Liver (tissue), 3 donors: Measurements from ENCODE around the gene FBN2.

ENCODE experiments used
- FOXA1 ChIP-seq: IDR thresholded peaks from 2 replicates; pipeline ENCODE4 v1.6.1; 2016; ENCODE audit warnings: antibody characterized with exemption
- GABPA ChIP-seq, 2 donors: IDR thresholded peaks in 1 of 2; conservative IDR thresholded peaks in 1 of 2; 2 replicates each; pipeline ENCODE4 v1.6.1; 2016; ENCODE audit warnings: antibody characterized with exemption in 2 of 2, mild to moderate bottlenecking in 1 of 2, moderate library complexity in 1 of 2
- TAF1 ChIP-seq: conservative IDR thresholded peaks from 2 replicates; pipeline ENCODE4 v1.6.1; 2016; ENCODE audit warnings: antibody characterized with exemption, mild to moderate bottlenecking
- TF ChIP-seq, protein P1 (sequence below): IDR thresholded peaks from 2 replicates; pipeline ENCODE4 v1.6.1; 2016; ENCODE audit warnings: antibody characterized with exemption, mild to moderate bottlenecking
- TF ChIP-seq, protein P2 (sequence below): fragments of 150-350 bp; IDR thresholded peaks from 2 replicates; pipeline ENCODE4 v1.5.1; 2017; ENCODE audit warnings: improper control_type of control experiment, low read depth, low read length; ENCODE audit not compliant: missing input control
- donor health status: healthy.
- donor health status: healthy.

DNA sequence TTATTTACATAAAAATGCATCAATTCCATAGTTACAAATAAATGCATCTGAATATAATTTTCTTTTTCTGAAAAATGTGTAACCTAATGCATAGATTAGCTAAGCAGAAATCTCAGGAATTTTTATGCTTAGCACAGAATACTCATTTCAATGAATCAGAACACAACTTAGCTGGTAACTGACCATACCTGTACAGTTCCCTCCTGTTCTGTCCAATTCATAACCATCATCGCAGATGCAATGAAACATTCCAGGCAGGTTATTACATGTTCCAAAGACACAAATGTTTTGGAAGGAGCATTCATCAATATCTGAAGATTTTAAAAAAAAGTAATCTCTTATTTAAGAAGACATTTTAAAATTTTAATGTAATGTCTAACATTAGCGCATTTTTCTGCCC is 219.4 kb downstream of the FBN2 start:
- TF ChIP-seq, protein P1, sequence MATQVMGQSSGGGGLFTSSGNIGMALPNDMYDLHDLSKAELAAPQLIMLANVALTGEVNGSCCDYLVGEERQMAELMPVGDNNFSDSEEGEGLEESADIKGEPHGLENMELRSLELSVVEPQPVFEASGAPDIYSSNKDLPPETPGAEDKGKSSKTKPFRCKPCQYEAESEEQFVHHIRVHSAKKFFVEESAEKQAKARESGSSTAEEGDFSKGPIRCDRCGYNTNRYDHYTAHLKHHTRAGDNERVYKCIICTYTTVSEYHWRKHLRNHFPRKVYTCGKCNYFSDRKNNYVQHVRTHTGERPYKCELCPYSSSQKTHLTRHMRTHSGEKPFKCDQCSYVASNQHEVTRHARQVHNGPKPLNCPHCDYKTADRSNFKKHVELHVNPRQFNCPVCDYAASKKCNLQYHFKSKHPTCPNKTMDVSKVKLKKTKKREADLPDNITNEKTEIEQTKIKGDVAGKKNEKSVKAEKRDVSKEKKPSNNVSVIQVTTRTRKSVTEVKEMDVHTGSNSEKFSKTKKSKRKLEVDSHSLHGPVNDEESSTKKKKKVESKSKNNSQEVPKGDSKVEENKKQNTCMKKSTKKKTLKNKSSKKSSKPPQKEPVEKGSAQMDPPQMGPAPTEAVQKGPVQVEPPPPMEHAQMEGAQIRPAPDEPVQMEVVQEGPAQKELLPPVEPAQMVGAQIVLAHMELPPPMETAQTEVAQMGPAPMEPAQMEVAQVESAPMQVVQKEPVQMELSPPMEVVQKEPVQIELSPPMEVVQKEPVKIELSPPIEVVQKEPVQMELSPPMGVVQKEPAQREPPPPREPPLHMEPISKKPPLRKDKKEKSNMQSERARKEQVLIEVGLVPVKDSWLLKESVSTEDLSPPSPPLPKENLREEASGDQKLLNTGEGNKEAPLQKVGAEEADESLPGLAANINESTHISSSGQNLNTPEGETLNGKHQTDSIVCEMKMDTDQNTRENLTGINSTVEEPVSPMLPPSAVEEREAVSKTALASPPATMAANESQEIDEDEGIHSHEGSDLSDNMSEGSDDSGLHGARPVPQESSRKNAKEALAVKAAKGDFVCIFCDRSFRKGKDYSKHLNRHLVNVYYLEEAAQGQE: no peak
- TF ChIP-seq, protein P2, sequence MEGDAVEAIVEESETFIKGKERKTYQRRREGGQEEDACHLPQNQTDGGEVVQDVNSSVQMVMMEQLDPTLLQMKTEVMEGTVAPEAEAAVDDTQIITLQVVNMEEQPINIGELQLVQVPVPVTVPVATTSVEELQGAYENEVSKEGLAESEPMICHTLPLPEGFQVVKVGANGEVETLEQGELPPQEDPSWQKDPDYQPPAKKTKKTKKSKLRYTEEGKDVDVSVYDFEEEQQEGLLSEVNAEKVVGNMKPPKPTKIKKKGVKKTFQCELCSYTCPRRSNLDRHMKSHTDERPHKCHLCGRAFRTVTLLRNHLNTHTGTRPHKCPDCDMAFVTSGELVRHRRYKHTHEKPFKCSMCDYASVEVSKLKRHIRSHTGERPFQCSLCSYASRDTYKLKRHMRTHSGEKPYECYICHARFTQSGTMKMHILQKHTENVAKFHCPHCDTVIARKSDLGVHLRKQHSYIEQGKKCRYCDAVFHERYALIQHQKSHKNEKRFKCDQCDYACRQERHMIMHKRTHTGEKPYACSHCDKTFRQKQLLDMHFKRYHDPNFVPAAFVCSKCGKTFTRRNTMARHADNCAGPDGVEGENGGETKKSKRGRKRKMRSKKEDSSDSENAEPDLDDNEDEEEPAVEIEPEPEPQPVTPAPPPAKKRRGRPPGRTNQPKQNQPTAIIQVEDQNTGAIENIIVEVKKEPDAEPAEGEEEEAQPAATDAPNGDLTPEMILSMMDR: no peak
- no peak for TF ChIP-seq TAF1
- no peak for TF ChIP-seq GABPA (IDR thresholded peaks at IDR 0.05 in 1 of 2, conservative IDR thresholded peaks at IDR 0.05 in 1 of 2)
- TF ChIP-seq FOXA1: no peak
